ENCODE data around the gene THUMPD2.

The THUMPD2 gene

DNA sequence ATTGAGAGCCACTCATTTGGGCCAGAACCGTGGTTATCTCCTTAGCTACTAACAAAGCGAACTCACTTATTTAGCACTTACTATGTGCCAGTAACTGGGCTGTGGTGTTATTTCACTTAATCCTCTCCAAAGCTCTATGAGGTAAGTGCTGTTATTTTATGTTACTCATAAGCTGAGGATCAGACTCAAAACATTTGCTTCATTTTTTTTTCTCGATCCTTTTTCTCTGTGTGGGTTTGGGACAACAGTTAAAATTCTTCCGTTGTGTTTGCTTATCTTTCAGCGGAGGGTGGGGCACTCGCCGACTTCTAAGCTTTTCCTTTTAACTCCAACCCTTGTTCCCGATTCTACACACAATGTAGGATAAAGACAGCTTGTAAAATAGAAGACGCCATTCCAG, 60.6 kb downstream of the THUMPD2 start:
- no peak for DNase-seq (ENCODE audit: low read depth in 1 of 2, low spot score in 1 of 2)

DNA sequence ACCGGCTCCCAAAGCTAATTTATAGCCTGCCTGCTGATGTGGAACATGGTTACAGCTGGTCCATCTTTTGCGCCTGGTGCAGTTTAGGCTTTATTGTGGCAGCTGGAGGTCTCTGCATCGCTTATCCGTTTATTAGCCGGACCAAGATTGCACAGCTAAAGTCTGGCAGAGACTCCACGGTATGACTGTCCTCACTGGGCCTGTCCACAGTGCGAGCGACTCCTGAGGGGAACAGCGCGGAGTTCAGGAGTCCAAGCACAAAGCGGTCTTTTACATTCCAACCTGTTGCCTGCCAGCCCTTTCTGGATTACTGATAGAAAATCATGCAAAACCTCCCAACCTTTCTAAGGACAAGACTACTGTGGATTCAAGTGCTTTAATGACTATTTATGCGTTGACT, 62.0 kb downstream of the THUMPD2 start:
- DNase-seq (ENCODE audit: low read depth in 1 of 2, low spot score in 1 of 2) = no peak

DNA sequence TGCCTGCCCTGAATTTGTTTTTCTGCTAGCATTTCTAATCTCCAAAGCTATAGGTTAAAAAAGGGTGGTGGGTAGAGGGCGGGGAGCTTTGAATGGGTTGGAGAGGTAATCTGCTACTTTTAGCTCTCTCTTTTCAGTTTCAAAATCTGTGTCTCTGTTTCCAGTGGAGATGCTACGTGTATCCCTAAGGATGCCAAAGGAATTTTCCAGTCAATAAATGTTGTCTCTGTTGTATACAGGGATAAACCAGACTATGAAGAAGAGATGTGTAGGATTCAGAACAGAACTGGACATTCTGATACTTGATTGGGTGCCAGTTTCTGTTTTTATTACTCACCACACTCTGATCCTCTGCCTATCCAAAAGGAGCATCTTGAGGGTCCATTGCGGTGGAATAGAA, 63.2 kb downstream of the THUMPD2 start:
- no peak for DNase-seq (ENCODE audit: low read depth in 1 of 2, low spot score in 1 of 2)

DNA sequence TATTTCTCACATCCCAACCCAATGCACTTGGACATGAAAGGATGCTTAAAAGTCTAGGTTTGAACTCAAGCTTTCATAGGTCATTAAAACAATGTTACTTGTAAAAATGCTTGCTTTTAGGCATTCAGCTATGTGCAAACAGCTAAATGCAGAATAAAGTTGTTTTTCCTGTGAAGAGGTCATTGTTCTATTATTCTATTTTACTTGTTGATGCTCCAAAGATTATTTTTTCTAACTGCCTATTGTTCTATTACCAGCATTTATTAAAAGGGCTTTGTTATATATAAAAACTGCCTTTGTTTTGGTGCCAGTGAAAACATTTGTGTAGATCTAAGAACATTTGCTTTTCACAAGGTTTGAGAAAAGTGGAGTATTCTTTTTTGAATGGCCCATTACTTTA, 64.0 kb downstream of the THUMPD2 start:
- no peak for DNase-seq (ENCODE audit: low read depth in 1 of 2, low spot score in 1 of 2)

DNA sequence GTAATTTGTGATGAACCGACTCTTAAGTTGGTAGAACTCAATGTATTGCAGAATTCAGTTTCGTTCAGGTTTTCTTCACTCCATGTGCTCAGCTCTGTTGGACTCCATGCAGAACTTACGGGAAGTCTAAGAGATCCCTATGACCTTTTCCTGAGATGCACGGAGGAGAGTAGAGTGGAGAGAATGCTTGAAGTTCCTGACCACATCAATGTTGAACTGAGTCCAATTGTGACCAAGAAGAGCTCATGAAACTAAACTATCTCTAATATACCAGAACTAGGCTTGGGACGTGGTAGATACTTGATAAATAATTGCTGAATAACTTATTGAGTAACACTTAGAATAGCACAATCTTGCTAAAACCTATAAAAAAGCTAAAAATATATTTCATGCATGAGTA, 66.1 kb downstream of the THUMPD2 start:
- DNase-seq (ENCODE audit: low read depth in 1 of 2, low spot score in 1 of 2) = no peak

DNA sequence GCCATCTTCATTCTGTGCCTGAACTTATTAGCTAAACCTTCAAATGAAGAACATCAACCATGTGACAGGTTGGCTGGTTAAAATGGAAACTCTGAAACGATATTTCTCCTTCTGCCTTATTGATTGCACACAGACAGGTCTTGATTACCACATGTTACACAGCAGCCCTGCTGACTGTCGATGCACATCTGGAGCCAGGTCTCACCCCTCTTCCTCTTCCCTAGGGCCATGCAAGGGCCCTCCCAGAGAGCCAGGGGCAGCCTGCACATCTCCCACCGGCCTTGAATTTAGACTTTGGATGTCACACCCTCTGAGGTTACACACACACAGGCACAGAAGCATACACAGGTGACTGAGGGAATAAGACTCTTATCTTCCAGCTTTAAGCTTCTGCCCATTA, 68.3 kb downstream of the THUMPD2 start:
- DNase-seq (ENCODE audit: low read depth in 1 of 2, low spot score in 1 of 2) = no peak

DNA sequence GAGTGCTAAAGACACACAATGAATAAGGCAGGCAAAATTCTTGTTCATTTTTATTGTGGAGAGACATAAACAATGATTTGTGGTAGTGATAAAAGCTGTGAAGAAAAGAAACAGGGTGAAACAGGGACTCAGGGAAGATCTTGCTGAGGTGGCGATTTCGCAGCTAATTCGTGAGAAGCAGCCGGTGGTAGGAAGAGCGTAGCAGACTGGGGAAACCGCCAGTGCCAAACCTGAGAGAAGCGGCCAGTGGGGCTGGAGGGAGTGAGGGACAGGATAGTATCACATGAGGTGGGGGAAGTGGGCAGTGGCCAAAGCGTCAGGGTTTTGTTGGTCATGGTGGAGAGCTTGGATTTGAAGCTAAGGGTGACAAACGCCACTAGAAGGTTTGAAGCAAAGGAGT, 71.1 kb downstream of the THUMPD2 start:
- DNase-seq (ENCODE audit: low read depth in 1 of 2, low spot score in 1 of 2) = no peak

DNA sequence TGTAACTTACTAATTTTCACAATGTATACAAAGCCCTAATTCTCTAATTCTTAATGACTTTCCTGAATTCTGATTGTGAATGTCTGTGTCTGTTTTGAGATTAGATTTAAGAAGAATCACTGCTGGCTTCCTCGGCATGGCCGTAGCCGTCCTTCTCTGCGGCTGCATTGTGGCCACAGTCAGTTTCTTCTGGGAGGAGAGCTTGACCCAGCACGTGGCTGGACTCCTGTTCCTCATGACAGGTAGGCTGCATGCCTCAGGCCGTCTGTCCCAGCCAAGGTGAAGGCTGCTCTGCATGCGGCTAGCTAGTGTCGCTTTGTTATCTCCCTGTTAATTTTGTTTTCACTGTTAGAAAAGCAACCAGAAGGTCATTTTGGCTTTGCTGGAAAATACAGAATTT, 72.1 kb downstream of the THUMPD2 start:
- no peak for DNase-seq (ENCODE audit: low read depth in 1 of 2, low spot score in 1 of 2)

DNA sequence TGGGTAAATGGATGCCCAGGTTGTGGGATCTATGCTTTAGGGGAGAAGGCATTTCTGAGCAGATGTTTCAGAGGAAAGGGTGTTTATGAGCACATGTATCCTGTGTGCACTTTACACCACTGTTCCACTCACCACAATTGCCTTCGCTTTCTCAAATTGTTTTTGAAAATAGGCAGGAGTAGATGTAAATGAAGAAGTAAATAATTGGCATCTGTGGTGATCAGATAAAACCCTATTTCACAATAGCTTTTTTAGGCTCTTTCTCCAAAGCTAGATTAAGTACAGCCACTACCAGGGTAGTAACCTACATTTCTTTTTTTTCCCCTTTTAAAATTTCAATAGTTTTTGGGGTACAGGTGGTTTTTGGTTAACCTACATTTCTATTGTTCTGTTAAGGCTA, 72.7 kb downstream of the THUMPD2 start:
- no peak for DNase-seq (ENCODE audit: low read depth in 1 of 2, low spot score in 1 of 2)

DNA sequence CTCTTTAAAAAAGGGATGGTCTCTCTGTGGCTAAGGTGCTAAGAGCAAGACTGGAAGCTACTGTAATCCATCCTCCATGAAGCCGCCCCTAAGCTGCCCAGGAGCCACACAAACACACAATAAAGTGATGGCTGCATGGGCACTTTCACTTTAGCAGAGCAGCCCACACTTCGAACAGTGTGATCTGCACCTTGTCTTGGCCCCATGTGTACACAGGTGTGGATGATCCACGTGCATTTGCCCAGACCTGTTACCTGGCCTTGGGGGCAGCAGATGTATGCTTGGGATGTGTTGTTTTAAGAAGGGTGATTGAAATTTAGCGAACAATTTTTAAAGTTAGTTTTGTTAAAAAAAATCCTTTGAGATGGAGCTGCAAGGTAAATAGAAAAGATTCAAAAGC, 73.4 kb downstream of the THUMPD2 start:
- DNase-seq (ENCODE audit: low read depth in 1 of 2, low spot score in 1 of 2) = no peak

DNA sequence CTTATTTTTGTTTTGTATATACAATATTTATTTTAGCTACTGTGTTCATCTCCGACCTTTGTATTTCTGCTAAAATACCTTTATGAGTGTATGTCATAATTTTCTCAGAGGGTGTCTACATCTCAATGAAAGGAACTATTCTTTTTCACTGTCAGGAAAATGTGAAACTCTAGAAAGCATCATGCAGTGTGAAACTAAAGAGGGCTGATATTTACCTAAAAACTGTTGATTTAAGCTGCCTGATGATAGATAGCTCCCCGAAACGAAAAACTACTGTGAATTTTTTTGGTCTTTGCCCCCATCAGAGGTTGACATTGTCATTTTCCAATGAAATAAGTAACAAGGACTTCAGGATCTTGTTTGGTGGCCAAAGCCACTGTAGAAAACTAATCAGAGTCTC, 74.5 kb downstream of the THUMPD2 start:
- DNase-seq (ENCODE audit: low read depth in 1 of 2, low spot score in 1 of 2) = no peak

DNA sequence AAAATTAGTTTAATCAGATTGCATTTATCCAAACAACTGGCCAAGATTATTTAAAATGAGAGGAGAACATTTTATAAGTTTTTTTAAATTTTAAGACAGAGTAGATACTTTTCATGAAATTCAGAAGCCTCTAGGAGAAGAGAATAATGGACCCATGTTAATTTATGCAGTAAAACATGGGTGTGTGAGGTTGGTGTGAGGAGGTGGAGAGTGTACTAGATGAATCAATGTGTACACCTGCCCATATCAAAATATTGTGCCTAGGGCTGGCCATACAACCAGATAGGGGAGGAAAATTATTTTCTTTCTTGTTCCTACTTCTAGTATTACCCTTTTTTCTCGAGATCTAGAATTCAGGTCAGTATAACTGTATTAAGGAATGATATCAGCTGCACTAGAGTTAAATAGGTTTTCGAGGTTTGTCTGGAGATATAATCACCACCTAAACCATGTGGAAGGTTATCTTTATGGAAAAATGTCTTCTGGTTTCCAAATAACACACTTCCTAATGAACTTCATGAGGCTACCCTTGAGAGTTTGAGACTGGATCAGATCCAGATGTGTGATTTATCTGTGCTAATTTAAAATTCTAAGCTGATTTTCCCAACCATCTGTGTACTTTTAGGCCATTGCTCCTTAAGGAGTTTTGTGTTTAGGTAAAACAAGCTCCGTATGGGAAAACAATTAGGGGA, 75.7 kb downstream of the THUMPD2 start:
- no peak for DNase-seq (ENCODE audit: low read depth in 1 of 2, low spot score in 1 of 2)

DNA sequence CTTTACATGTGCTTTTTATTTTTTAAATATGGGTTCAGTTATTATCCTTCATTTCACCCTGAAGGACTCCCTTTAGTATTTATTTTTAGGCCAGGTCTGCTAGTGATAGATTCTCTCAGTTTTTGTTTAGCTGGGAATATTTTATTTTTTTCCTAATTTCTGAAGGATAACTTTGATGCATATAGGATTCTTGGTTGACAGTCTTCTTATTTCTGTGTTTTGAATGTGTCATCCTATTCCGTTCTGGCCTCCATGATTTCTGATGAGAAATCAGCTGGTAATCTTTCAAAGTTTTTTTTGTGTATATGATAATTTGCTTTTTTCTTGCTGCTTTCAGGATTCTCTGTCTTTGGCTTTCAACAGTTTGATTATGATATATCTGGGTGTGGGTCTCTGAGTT, 77.9 kb downstream of the THUMPD2 start:
- DNase-seq (ENCODE audit: low read depth in 1 of 2, low spot score in 1 of 2) = no peak

DNA sequence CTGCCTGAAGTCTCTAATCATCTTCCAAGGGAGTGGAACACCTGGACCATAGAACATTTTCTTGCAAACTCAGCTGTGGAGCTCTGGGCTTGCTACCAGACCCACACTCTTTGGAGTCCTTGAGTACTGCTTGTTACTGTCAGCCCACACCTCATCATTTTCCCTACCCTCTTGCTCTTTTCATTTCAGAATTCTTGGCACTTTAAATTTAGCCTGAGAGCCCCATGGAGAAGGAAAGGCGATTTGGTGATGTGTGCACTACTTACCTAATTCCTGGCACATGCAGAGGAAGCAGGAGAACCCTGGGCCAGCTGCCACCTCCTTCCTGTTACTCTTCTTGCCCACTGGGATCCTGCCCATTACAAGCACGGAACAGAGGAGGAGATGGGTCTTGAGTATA, 81.6 kb downstream of the THUMPD2 start:
- no peak for DNase-seq (ENCODE audit: low read depth in 1 of 2, low spot score in 1 of 2)

DNA sequence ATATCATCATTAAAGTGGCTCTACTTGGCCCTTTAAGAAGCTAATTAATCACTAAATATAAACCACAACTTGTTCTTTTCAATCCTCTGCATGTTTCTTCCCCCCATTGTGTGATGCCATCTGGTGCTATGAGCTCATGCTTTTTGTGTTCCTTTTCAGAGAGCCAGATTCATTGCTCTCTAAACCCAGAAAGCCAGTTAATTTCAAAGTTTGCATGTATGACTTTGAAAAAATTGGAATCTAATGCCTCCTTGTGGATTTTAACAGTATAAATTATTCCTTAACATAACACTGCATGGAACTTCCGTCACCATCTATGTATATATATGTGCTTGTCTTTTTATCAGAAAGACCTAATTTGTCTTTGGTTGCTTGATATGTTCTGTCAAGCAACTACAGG, 82.2 kb downstream of the THUMPD2 start:
- DNase-seq (ENCODE audit: low read depth in 1 of 2, low spot score in 1 of 2) = no peak

DNA sequence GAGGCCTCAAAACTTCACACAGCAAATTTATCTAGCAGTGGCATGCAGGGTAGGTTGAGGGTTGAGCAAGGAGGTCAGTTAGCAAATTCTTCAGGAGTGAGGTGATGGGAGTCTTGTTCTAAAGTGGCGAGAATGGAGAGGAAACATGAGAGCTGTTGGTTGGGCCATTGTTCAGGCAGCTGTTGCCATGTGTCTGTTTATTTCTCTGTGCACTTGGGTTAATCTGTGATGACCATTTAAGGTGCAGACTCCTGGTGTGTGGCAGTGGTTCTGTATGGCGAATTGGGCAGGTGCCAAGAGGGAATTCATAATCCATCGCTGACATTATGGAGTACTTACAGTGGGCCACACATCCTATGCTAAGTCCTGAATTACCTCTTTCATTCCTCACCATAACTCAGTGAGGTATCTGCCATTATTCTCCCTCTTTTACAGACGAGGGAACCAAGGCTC, 82.9 kb downstream of the THUMPD2 start:
- no peak for DNase-seq (ENCODE audit: low read depth in 1 of 2, low spot score in 1 of 2)

DNA sequence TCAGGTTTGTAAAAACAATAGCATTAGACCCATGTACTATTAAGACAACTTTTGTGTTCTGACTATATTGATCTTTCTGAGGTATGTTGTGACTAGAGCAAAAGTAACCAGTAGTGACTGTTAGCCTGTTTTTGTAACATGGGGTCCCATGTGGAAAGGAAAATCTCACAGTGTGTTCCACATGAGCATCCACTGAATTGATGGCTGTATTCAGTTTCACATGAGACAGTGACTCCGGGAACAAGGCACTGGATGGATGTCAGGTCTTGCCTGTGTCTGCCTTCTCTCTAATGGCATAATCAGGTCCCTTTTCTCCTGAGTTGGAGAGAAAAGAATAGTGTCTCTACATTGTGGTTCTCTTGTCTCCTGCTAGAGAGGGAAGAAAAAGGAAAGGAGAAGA, 85.8 kb downstream of the THUMPD2 start:
- no peak for DNase-seq (ENCODE audit: low read depth in 1 of 2, low spot score in 1 of 2)

DNA sequence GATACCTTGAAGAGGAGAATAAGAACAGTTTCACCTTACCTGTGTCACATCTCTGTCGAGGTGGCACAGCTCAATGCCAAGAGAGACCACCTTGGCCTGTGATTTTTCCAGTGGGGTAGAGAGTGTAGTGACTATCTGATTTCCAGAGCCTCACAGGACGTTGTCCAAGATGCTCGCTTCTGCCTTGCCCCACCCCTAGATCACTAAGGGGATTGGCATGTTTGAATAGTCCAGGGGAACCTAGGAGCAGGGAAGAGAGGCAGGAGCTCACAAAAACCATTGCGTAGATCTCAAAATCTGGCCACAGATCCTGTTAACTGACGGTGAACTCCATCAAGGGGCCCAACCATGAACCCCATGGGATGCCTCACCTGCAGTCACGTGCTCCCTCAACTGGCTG, 89.2 kb downstream of the THUMPD2 start:
- no peak for DNase-seq (ENCODE audit: low read depth in 1 of 2, low spot score in 1 of 2)

DNA sequence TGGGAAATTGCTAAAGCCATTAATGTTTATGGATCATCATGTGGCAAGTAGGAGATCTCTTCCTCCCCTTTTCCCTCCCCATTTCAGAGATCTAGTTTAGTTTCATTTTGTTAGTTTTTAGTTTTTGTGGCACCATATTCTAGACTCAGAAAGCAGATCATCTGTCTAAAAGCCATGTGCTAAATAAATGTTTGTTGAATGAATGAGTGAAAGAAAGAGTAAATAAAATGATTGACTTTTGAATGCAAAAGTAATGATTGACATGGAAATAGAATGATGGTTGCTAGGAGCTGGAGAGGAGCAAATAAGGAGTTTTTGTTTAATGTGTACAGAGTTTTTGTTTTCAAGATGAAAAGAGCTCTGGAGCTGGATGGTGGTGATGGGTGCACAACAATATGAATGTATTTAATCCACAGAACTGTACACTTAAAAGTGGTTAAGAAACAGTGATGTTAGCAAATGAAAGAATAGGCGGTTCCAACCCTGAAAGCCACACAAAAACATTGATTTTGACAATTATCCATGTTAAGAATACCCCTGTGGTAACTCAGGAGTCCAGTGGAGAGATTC, 89.7 kb downstream of the THUMPD2 start:
- no peak for DNase-seq (ENCODE audit: low read depth in 1 of 2, low spot score in 1 of 2)

DNA sequence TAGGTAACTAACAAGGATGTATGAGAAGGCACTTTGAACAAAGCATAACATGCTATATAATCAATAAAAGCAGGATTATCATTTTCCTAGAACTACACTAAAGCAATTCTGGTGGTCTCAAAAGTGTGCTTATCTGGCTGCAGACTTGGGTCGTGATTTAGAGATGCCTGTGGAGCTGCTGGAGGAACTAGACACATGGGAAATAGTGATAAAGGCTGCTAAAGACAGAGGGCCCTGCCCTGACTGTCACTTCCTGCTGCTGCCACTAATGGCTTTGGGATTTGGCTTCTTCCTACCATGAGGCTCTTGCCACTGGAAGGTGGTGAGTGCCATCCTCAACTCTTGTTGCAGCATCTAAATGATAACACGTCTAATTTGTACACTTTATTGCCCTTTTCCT, 90.9 kb downstream of the THUMPD2 start:
- DNase-seq (ENCODE audit: low read depth in 1 of 2, low spot score in 1 of 2) = no peak

DNA sequence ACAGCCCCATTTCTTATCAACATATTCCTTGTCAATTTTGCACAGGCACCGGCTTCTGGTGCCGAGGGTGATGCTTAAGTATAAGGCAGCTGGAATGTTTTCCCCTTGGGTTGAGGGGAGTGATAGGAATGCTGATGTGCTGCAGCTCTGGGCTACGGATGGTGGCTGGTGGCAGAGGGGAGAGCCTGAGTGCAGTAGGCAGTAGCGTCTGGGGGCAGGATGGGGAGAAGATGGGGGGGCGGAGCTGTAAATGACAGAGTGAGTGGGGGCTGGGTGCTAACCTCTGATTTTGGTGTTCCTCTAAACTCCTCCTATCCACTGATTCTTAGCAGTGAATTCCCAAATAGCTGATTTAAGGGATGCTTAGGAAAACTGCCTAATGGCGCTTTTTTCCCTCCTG, 92.6 kb downstream of the THUMPD2 start:
- no peak for DNase-seq (ENCODE audit: low read depth in 1 of 2, low spot score in 1 of 2)
